Daoy (cell line): Measurements from ENCODE around the gene LARP1B. TPM values are rescaled to one million over a fixed set of nuclear protein-coding genes. Genes with fewer than 3 reads are reported as not detected.
"Not testable (repeated sequence)": the region's sequence is repeated elsewhere in the genome, so short reads cannot be mapped to it uniquely, and the experiment has no call there.

ENCODE experiments used
- DNase-seq: peaks from one replicate; pipeline ENCODE4 v3.0.0-alpha.2; 2015; ENCODE audit warnings: low read depth
- total RNA-seq: library from RNA; depleted of rRNA; stranded (reverse); fragments of >200 nt; shearing (Covaris generic); gene quantifications from 2 replicates; pipeline ENCODE4 v1.2.3, GENCODE V29; 2014; rRNA removed

Gene LARP1B
- 8.4 and 12.6 TPM in 2 replicates for total RNA-seq

DNA sequence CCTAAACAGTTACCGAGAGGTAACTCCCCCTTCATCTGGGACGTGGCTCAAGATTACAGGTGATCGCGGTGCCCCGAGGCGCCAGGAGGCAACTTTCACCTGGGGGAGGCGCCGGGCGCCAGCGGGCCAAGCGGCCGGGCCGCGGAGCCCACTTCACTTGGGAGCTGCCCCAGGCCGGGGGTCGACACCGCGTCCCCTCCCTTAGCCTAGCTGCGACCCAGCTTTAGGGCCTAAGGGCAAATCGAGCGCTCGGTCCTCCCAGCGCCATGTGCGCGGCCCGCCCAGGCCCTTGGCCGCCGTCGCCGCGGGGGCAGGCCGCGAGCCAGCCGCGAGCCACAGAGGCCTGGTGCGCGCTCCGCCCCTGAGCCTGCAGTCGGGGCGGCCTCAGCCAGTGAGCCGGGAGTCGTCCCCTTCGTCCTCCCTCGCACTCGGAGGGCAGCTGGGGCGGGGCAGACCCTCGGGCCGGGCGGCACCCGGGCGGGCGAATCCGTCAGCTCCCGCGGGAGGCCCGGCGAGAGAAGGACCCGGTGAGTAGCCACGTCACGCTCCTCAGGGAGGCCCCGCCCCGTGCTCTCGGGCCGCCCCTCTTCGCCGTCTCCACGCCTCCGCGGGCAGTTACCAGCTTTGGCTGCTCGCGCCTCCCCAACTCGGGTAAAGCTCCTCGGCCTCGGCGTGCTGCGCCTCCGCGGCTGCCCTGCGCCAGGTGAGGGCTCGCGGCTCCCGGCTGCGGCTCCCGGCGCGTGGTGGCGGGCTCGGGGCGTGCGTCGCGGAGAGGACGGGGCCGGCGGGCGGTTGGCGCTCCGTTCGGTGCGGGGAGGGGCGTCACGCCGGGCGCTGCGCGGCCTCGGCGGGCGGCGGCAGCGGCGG, at the start of gene LARP1B:
LARP1B (plus strand) TSS at position 614 of the 867 bp plus-strand sequence. CDS start 13,640 bp downstream, outside the sequence.
- peak; percentile 94 for DNase-seq

DNA sequence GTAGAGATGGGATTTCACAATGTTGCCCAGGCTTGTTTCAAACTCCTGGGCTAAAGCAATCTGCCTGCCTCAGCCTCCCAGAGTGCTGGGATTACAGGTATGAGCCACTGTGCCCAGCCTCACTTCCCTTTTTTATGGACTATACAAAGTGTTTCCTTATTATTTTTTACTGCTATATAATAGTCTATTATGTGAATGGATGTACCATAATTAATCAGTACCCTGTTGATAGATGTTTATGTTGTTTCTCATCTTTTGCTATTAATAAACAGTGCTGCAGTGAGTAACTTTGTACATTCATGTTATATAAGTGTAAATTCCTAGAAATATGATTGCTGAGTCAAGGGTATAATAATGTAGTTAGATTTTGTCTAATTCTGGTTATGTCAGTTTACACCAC, 35.8 kb upstream of the LARP1B start:
- no peak for DNase-seq

GRCh38 chr4:128029907-128030306, 31.2 kb upstream of the LARP1B start:
- no peak for DNase-seq

DNA sequence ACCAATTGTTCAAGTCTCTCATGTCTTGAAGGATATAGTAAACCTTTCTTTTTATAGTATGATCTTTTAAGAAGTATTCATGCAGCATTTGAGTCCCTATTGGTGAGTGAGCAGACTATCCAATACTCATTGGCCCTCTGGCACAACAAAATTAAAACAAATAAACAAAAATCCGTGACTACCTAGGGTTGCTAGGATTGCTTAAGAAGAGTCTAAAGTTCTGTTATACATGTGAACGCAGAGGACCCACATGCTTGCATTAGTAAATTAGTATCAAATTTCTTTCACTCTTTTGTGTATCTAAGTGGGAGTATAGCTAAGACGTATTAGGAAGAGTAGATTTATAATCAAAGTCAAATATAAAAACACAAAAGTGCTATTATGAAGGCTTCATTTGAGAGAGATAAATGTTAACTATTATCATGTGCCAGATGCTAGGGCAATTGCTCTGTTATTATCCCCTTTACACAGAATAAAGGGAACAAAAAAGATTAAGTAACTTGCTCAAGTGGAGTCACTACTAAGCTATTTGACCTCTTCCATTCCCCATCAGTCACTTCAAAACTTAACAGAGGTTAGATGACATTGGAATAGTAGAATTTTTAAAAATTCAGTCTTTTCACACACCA, 29.2 kb upstream of the LARP1B start:
- DNase-seq = no peak

DNA sequence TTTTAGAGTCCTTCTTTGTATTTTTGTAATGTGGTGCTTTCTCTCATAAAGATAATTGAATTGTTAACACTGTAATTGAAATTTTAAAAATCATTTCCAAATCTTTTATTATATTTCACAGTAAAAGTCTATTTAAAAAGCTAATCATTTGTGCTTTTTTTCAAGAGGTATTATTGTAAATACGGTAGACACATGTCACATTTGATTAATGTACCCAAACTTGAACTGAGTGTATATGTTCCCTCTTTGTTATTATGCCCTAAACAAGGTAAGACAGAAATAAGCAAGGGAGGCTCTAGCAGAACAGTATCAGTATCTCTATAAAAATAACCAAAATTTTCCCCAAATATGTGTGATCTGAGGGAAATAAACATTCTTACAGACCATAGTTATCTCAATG, 21.5 kb upstream of the LARP1B start:
- no peak for DNase-seq

- DNase-seq = not testable (repeated sequence)
Observed at GRCh38 chr4:128047019-128047418, 14.1 kb upstream of the LARP1B start.

DNA sequence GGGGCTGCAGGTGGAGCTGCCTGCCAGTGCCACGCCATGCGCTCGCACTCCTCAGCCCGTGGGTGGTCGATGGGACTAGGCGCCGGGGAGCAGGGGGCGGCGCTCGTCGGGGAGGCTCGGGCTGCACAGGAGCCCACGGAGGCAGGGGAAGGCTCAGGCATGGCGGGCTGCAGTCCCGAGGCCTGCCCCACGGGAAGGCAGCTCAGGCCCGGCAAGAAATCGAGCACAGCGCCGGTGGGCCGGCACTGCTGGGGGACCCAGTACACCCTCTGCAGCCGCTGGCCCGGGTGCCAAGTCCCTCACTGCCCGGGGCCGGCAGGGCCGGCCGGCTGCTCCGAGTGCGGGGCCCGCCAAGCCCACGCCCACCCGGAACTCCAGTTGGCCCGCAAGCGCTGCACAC, 13.6 kb upstream of the LARP1B start:
- not testable (repeated sequence) for DNase-seq

DNA sequence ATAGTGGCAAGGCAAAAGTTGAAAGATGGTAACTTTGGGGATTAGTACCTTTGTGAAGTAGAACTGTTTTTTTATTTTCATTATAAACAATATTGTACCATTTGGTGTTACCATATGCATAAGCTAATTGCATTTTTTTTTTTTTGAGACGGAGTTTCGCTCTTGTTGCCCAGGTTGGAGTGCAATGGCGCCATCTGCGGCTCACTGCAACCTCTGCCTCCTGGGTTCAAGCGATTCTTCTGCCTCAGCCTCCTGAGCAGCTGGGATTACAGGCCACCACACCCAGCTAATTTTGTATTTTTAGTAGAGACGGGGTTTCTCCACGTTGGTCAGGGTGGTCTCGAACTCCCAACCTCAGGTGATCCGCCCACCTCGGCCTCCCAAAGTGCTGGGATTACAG, 9.9 kb upstream of the LARP1B start:
- peak; percentile 18 for DNase-seq

GRCh38 chr4:128054907-128055306, 6.2 kb upstream of the LARP1B start:
- not testable (repeated sequence) for DNase-seq

- DNase-seq = not testable (repeated sequence)
Observed at GRCh38 chr4:128055441-128056206, 5.5 kb upstream of the LARP1B start.

GRCh38 chr4:128056396-128056795, 4.7 kb upstream of the LARP1B start:
- no peak for DNase-seq

GRCh38 chr4:128060121-128060698, 902 bp upstream of the LARP1B start:
- DNase-seq = peak; percentile 2

- DNase-seq = peak; percentile 37
Observed at GRCh38 chr4:128061566-128062536, 739 bp downstream of the LARP1B start.

- not testable (repeated sequence) for DNase-seq
Observed at GRCh38 chr4:128066453-128066820, 5.3 kb downstream of the LARP1B start.

DNA sequence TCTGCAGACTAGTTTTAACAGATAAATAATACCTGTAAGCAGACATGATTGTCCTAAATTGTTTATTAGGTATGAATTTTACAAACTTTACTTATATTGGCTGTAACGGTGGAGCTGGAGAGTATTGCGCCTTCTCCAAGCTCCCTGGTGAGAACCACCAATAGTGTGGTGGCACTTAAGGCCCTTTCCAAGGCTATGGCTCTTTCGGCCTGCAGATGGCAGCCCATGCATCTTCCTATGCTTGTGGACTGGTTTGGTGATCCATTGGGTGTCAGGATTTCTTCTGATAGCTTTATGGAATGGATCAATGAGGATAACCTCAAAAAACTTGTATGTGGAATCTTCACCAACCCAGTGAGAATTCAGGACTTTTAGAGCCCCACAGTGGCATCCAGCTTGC, 7.8 kb downstream of the LARP1B start:
- DNase-seq = peak; percentile 15

GRCh38 chr4:128076464-128076863, 15.4 kb downstream of the LARP1B start:
- no peak for DNase-seq

DNA sequence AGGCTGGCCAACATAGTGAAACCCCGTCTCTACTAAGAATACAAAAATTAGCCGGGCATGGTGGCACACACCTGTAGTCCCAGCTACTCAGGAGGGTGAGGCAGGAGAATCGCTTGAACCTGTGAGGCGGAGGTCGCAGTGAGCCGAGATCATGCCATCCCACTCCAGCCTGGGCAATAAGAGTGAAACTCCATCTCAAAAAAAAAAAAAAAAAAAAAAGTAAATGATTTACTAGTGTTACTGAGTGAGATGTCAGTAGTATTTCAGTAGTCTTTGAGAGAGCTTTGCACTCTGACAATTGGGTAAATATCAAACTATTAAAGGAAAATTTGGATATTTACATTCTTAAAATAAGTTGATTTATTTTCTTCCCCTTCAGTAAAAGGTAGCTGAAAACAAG, 34.2 kb downstream of the LARP1B start:
- not testable (repeated sequence) for DNase-seq

- no peak for DNase-seq
Observed at GRCh38 chr4:128107766-128108165, 46.7 kb downstream of the LARP1B start.

- no peak for DNase-seq
Observed at GRCh38 chr4:128123036-128123435, 61.9 kb downstream of the LARP1B start.

GRCh38 chr4:128130621-128131020, 69.5 kb downstream of the LARP1B start:
- DNase-seq = no peak

GRCh38 chr4:128134925-128135324, 73.8 kb downstream of the LARP1B start:
- DNase-seq = no peak
